DOHH2 (cell line): ENCODE results near the gene DENND1A.

ENCODE experiments used
- CTCF ChIP-seq: fragments of 200-600 bp; sonication (generic); IDR thresholded peaks from one replicate; pipeline ENCODE4 v1.5.1; 2014; ENCODE audit warnings: antibody characterized with exemption, mild to moderate bottlenecking, low read depth, low read length; ENCODE audit not compliant: poor library complexity, severe bottlenecking
- EZH2phosphoT487 ChIP-seq: fragments of 200-600 bp; sonication (generic); IDR thresholded peaks from 2 replicates; pipeline ENCODE4 v1.6.1; 2017; ENCODE audit warnings: borderline replicate concordance, mild to moderate bottlenecking, antibody characterized with exemption, low read length, moderate library complexity, mixed read lengths

DNA sequence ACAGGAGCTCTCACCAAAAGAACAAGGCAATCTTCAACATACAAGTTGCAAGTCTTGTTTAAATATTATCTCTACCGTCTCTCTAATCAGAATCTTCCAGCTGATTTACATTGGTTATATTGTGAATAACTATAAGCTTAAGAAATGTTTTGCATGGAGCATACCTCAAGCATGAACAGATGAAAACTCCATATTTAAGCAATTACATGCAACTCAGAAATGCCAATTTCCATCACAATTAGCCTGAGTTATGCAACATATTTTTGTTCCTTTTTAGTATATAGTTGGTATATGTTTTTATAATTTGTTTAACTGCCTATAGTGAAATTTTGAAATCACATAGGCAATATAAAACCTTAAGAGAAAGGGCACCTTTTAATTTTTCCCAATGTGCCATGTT is 142.5 kb downstream of the DENND1A start:
- TF ChIP-seq CTCF, result no peak
- no peak for TF ChIP-seq EZH2phosphoT487
